ENCODE results near the gene FNDC10. TPM values are rescaled to one million over a fixed set of nuclear protein-coding genes. Genes with fewer than 3 reads are reported as not detected.

Gene FNDC10
- total RNA-seq, 4 donors from 2014 or later = 1.4 to 3.0 (median 2.0) TPM

DNA sequence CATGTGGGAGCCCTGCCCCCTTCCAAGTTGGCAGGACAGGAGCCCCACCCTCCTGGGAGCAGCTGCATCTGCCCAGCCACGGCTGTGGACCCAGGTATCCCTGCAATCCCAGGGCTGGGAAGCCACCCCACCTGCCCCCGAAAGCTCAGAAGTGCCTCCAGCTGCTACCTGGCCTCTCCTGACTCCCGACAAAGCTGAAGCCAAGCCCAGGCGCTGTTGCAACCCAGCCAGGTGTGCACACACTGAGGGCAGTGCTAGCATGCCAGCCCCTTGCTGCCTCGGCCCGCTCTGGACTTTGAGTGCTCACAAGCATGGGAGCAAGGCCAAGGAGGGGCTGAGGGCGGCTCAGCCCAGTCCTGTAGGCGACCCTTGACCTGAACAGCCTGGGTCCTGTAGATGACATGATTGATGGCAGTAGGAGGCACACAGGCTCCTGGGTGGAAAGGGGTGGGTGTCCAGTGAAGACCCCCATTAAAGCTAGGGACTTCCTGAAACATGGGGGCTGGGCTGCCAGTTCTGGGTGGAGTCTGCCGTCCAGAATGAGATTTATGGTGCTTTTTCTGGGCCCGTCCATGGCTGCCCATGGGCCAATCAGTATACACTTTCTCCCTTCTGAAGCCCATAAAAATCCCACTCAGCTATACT, 22.4 kb downstream of the FNDC10 start:
- TF ChIP-seq, protein P1, sequence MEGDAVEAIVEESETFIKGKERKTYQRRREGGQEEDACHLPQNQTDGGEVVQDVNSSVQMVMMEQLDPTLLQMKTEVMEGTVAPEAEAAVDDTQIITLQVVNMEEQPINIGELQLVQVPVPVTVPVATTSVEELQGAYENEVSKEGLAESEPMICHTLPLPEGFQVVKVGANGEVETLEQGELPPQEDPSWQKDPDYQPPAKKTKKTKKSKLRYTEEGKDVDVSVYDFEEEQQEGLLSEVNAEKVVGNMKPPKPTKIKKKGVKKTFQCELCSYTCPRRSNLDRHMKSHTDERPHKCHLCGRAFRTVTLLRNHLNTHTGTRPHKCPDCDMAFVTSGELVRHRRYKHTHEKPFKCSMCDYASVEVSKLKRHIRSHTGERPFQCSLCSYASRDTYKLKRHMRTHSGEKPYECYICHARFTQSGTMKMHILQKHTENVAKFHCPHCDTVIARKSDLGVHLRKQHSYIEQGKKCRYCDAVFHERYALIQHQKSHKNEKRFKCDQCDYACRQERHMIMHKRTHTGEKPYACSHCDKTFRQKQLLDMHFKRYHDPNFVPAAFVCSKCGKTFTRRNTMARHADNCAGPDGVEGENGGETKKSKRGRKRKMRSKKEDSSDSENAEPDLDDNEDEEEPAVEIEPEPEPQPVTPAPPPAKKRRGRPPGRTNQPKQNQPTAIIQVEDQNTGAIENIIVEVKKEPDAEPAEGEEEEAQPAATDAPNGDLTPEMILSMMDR (IDR thresholded peaks at IDR 0.05) = no peak
- TF ChIP-seq POLR2A (IDR thresholded peaks at IDR 0.05) (no peak), EP300 (IDR thresholded peaks at IDR 0.05) (no peak)
- Histone ChIP-seq H3K36me3 (peaks cover 0 to 1% (median 0%) of the 10 kb centered on the region in 3 donors), H3K9me3 (no peaks in the 10 kb centered on the region), H3K27me3 (no peaks in the 10 kb centered on the region), H3K27ac (no peak overlapping the region), H3K4me3 (no peak overlapping the region), H3K4me1 (peaks cover 0 to 25% (median 20%) of the 10 kb centered on the region in 4 donors)
- DNase-seq (ENCODE audit: low spot score in 2 of 2) = no peak
- WGBS, 2 donors = 39 to 40% methylated on average over 5 to 8 of the region's 10 CpGs

DNA sequence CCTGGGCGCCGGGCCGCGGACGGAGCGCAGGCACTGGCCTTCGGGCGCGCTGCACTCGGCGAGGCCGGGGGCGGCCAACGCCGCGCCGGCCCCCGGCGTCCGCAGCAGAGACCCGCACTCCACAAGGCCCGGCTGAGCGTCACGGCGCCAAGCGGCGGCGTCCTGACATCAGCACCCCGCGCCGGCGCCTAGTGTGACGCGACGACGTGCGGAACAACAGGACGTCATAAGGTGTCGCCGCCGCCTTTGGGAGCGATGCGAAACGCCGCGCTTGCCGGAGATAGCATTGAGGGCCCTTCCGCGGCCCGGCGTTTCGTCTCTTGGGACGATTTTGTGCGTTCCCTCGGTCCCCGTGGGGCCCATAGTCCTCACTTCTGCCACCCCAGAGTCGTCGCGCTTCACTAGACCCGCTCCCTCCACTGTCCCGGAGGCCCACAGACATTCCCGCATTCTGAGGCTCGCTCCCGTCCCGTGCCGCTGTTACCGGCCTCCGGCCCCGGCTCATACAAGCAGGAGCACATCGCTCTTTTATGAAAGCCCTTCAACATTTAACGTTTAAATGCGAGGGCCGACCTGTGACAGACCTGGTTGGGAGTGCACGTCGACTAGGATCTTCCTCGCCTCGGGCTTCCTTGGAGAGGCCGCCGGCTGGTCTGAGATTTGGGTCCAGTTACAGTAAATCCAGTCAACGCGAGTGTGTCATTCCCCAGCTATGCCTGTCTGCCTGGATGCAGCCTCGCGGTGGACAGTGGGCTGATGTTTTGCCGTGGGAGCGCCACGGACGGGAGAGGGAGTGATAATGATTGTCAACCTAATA, 25.0 kb downstream of the FNDC10 start, which contains the start of gene SSU72:
TSS of gene SSU72 (minus strand) at position 143 of the 817 bp plus-strand sequence. CDS start 306 bp downstream, outside the sequence.
- Histone ChIP-seq H3K9me3 (no peaks in the 10 kb centered on the region), H3K27ac (peak within 1 kb of the TSS; percentile 90 to 99 (median 94)), H3K36me3 (peaks cover 0 to 20% (median 0%) of the 10 kb centered on the region in 3 donors), H3K4me1 (peaks cover 0 to 51% (median 21%) of the 10 kb centered on the region in 4 donors), H3K4me3 (peak within 1 kb of the TSS; percentile 67 to 100 (median 84)), H3K27me3 (no peaks in the 10 kb centered on the region)
- 0 to 1% methylated on average over 69 to 81 of the region's 87 CpGs for WGBS, 2 donors
- DNase-seq (ENCODE audit: low spot score in 2 of 2) = peak; percentile 91
- TF ChIP-seq, protein P1 (IDR thresholded peaks at IDR 0.05) = peak in 2 of 5 experiments; percentile 55 to 58
- peak; percentile 55 to 97 for TF ChIP-seq EP300 (IDR thresholded peaks at IDR 0.05)
- peak; percentile 85 to 86 for TF ChIP-seq POLR2A (IDR thresholded peaks at IDR 0.05)

DNA sequence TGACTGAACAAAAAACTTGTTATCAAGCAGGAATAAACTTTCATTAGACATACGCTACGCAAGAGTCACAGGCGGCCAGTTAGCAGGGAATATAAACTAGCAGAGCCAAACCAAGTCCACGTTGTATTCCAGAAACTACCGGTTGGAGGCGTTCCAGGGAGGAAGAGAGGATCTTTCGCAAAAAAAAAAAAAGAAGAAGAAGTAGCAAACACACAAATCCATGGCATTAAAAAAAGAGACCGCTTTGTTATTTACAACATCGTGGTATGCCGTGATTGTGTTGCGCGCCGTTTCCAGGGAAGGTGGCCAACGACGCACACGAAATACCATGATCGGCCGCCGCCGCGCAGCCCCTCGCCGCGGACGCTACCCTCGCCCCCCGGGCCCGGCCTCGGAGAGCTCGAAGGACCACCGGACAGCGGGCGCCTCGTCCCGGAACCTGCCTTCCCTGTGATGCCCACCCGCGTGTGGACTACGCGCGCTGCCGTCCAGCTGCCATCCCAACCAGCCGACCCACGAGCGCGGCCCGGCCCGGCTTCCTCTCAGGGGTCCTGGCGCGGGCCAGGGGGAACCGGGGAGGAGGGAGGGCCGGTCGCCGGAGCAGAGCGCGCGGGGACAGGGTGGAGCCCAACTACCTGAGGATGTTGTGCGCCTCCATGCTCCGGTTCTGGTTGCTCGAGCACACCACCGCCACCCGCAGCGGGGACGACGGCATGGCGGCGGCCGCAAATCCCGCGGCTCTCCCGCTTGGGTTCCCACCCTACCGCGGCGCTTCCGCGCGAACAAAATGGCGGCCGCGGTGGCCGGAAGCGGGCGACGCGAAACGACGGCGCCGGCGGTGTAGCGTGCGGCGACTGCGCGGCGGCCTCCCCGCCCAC, 25.9 kb downstream of the FNDC10 start:
- TF ChIP-seq, protein P1 (IDR thresholded peaks at IDR 0.05) = no peak
- TF ChIP-seq EP300 (IDR thresholded peaks at IDR 0.05) (no peak), POLR2A (IDR thresholded peaks at IDR 0.05) (no peak)
- WGBS, 2 donors = 0% methylated on average over 58 to 63 of the region's 96 CpGs
- Histone ChIP-seq H3K4me1 (peaks cover 0 to 59% (median 21%) of the 10 kb centered on the region in 4 donors), H3K27me3 (no peaks in the 10 kb centered on the region), H3K4me3 (peak overlapping the region; percentile 67 to 100 (median 84)), H3K9me3 (no peaks in the 10 kb centered on the region), H3K36me3 (peaks cover 0 to 21% (median 0%) of the 10 kb centered on the region in 3 donors), H3K27ac (peak overlapping the region; percentile 90 to 99 (median 94))
- peak in 1 of 2 donors; percentile 61 for DNase-seq (ENCODE audit: low spot score in 2 of 2)

DNA sequence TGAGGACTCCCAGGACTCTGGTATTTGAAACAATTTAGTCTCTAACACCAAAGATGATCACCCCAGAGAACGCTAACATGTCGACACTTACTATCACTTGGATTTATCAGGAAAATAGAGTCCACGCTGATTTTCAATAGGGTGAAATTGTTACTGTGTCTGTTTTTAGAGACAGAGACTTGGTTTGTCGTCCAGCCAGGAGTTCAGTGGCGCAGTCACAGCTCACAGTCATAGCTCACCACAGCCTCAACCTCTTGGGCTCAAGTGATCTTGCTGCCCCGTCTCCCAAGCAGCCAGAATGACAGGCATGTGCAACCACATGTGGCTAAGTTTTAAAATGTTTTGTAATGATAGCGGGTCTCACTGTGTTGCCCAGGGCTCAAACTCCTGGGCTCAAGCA, 30.6 kb downstream of the FNDC10 start:
- DNase-seq (ENCODE audit: low spot score in 2 of 2) = no peak
- Histone ChIP-seq H3K27ac (no peak overlapping the region), H3K9me3 (no peaks in the 10 kb centered on the region), H3K4me3 (no peak overlapping the region), H3K4me1 (peaks cover 0 to 74% (median 14%) of the 10 kb centered on the region in 4 donors), H3K27me3 (no peaks in the 10 kb centered on the region), H3K36me3 (peaks cover 0 to 49% (median 2%) of the 10 kb centered on the region in 3 donors)
- no peak for TF ChIP-seq POLR2A (IDR thresholded peaks at IDR 0.05)
- TF ChIP-seq, protein P1 (IDR thresholded peaks at IDR 0.05) = no peak
- no peak for TF ChIP-seq EP300 (IDR thresholded peaks at IDR 0.05)
- 80 to 83% methylated on average over 7 of the region's 7 CpGs for WGBS, 2 donors
